PC-3 (cell line): ENCODE measurements around the gene FSIP1. TPM values are rescaled to one million over a fixed set of nuclear protein-coding genes. Genes with fewer than 3 reads are reported as not detected.
A peak's percentile ranks its signal among the peaks of the same experiment; 100 is the strongest.

ENCODE experiments used
- ATAC-seq: fragments of 200-7000 bp; cut with Tn5 transposase; 2 replicates; pipeline ENCODE4 v1.9.1; 2020; ENCODE audit warnings: mild to moderate bottlenecking, moderate library complexity
- BruUV-seq: library from RNA; stranded (reverse); fragments of 400-500 nt; replicated peaks from 2 replicates; lab custom pipeline; 2021; lab: Mats Ljungman, UMichigan
- CTCF ChIA-PET: fragments of 300-600 bp; sonication (Branson Sonifier 250); formaldehyde crosslinking; loops from one replicate; lab custom pipeline; 2022; ENCODE audit warnings: antibody characterized with exemption; lab: Charles Lee
- POLR2A ChIA-PET: fragments of 300-600 bp; sonication (Branson Sonifier 250); formaldehyde crosslinking; loops from one replicate; lab custom pipeline; 2022; ENCODE audit warnings: antibody characterized with exemption; ENCODE audit not compliant: unreplicated experiment; lab: Charles Lee
- DNase-seq: peaks from one replicate; pipeline ENCODE4 v3.0.0-alpha.2; 2015
- H2AFZ ChIP-seq: fragments of 300-600 bp; sonication (generic); 2 replicates; pipeline ENCODE4 v1.6.0; 2016; ENCODE audit warnings: antibody characterized with exemption, low read length
- H3F3A ChIP-seq: fragments of 300-600 bp; sonication (generic); one replicate; pipeline ENCODE4 v1.6.0; 2017; ENCODE audit warnings: antibody characterized with exemption, low read length, control low read depth, mild to moderate bottlenecking; ENCODE audit not compliant: unreplicated experiment
- H3K27ac ChIP-seq: fragments of 300-600 bp; sonication (generic); 2 replicates; pipeline ENCODE4 v1.5.1; 2016; ENCODE audit warnings: mild to moderate bottlenecking, low read length
- H3K27me3 ChIP-seq: fragments of 300-600 bp; sonication (generic); 2 replicates; pipeline ENCODE4 v1.6.1; 2016; ENCODE audit warnings: low read length, mixed read lengths
- H3K36me3 ChIP-seq: fragments of 300-600 bp; sonication (generic); 2 replicates; pipeline ENCODE4 v1.6.1; 2016; ENCODE audit warnings: low read depth, mixed run types, low read length, mixed read lengths
- H3K4me1 ChIP-seq: fragments of 300-600 bp; sonication (generic); 2 replicates; pipeline ENCODE4 v1.5.1; 2016; ENCODE audit warnings: low read length; ENCODE audit not compliant: insufficient read depth
- H3K4me2 ChIP-seq: fragments of 300-600 bp; sonication (generic); 2 replicates; pipeline ENCODE4 v1.6.0; 2016; ENCODE audit warnings: low read length
- H3K4me3 ChIP-seq: fragments of 300-600 bp; sonication (generic); 2 replicates; pipeline ENCODE4 v1.5.1; 2016; ENCODE audit warnings: mild to moderate bottlenecking, low read length, mixed read lengths
- H3K79me2 ChIP-seq: fragments of 300-600 bp; sonication (generic); 2 replicates; pipeline ENCODE4 v1.6.1; 2017; ENCODE audit warnings: low read length, mixed read lengths
- H3K9ac ChIP-seq: fragments of 300-600 bp; sonication (generic); 2 replicates; pipeline ENCODE4 v1.6.0; 2016; ENCODE audit warnings: mild to moderate bottlenecking, low read length
- H3K9me2 ChIP-seq: fragments of 300-600 bp; sonication (generic); replicated peaks from 2 replicates; pipeline ENCODE4 v1.6.1; 2016; ENCODE audit warnings: mixed run types, low read length, mixed read lengths
- H3K9me3 ChIP-seq: fragments of 300-600 bp; sonication (generic); 2 replicates; pipeline ENCODE4 v1.6.1; 2016; ENCODE audit warnings: low read length, mixed read lengths
- H4K20me1 ChIP-seq: fragments of 300-600 bp; sonication (generic); 2 replicates; pipeline ENCODE4 v1.6.1; 2016; ENCODE audit warnings: low read length, mixed read lengths
- CTCF ChIP-seq: fragments of 300-600 bp; sonication (generic); conservative IDR thresholded peaks from 2 replicates; pipeline ENCODE4 v1.5.1; 2017; ENCODE audit warnings: antibody characterized with exemption, low read depth, mild to moderate bottlenecking, low read length
- EZH2 ChIP-seq: fragments of 300-600 bp; sonication (generic); IDR thresholded peaks from one replicate; pipeline ENCODE4 v1.6.1; 2017; ENCODE audit warnings: antibody characterized with exemption, mild to moderate bottlenecking, low read length; ENCODE audit not compliant: unreplicated experiment
- EZH2phosphoT487 ChIP-seq: fragments of 300-600 bp; sonication (generic); IDR thresholded peaks from 2 replicates; pipeline ENCODE4 v1.6.1; 2018; ENCODE audit warnings: mild to moderate bottlenecking, antibody characterized with exemption, low read length, borderline replicate concordance
- intact Hi-C: fragments of 100-400 bp; cut with micrococcal nuclease; formaldehyde crosslinking; loops from 2 replicates; pipeline ENCODE4 v1.9.0; 2023
- total RNA-seq: library from RNA; depleted of rRNA; stranded (reverse); fragments of >200 nt; gene quantifications from 2 replicates; pipeline ENCODE4 v1.2.3, GENCODE V29; 2014

FSIP1 gene
- total RNA-seq, 1 experiment from 2014 or later: 0.07 TPM

- no peak overlapping the region for H3K9ac ChIP-seq
- H4K20me1 ChIP-seq: peaks cover 12% of the 10 kb centered on the region
- no peak overlapping the region for H3K4me3 ChIP-seq
- no peaks in the 10 kb centered on the region for H3K79me2 ChIP-seq
- no TSS peak for BruUV-seq
- DNase-seq (peak; percentile 31), ATAC-seq (no peak)
- TF ChIP-seq CTCF (no peak), EZH2phosphoT487 (no peak), EZH2 (no peak)
- peaks cover 48% of the 10 kb centered on the region for H3K36me3 ChIP-seq
- H2AFZ ChIP-seq: no peak overlapping the region
- no peaks in the 10 kb centered on the region for H3K27me3 ChIP-seq
- intact Hi-C loops: no loop called here
- no peaks in the 10 kb centered on the region for H3K9me2 ChIP-seq
- no peak overlapping the region for H3K27ac ChIP-seq
- H3K4me1 ChIP-seq: peaks cover 28% of the 10 kb centered on the region
- no peak overlapping the region for H3K4me2 ChIP-seq
- CTCF ChIA-PET: no interaction called here
- peaks cover 36% of the 10 kb centered on the region for H3F3A ChIP-seq
- POLR2A ChIA-PET: no interaction called here
- no peaks in the 10 kb centered on the region for H3K9me3 ChIP-seq
These were observed 184.9 kb downstream of the FSIP1 start for GRCh38 chr15:39597751-39598185.

- TF ChIP-seq EZH2: no peak
- TF ChIP-seq CTCF: no peak
- no peak for TF ChIP-seq EZH2phosphoT487
- Histone ChIP-seq H4K20me1 (peaks cover 16% of the 10 kb centered on the region), H3K9me3 (no peaks in the 10 kb centered on the region), H3F3A (peaks cover 39% of the 10 kb centered on the region), H2AFZ (no peak overlapping the region), H3K4me1 (peaks cover 28% of the 10 kb centered on the region), H3K27ac (no peak overlapping the region), H3K4me2 (no peak overlapping the region), H3K9ac (no peak overlapping the region), H3K79me2 (no peaks in the 10 kb centered on the region), H3K9me2 (no peaks in the 10 kb centered on the region), H3K36me3 (peaks cover 52% of the 10 kb centered on the region), H3K27me3 (no peaks in the 10 kb centered on the region), H3K4me3 (no peak overlapping the region)
- ATAC-seq (no peak), DNase-seq (peak; percentile 8)
- POLR2A ChIA-PET: no interaction called here
- CTCF ChIA-PET: no interaction called here
- intact Hi-C loops: no loop called here
- BruUV-seq: no TSS peak
These were observed 185.3 kb downstream of the FSIP1 start for GRCh38 chr15:39597336-39597735.

GRCh38 chr15:39596358-39597051 is 186.1 kb downstream of the FSIP1 start:
- Histone ChIP-seq H2AFZ (no peak overlapping the region), H3K27me3 (no peaks in the 10 kb centered on the region), H3K4me2 (no peak overlapping the region), H3K9ac (no peak overlapping the region), H3K79me2 (no peaks in the 10 kb centered on the region), H3K4me3 (no peak overlapping the region), H3K9me3 (no peaks in the 10 kb centered on the region), H4K20me1 (peaks cover 20% of the 10 kb centered on the region), H3K36me3 (peaks cover 60% of the 10 kb centered on the region), H3K4me1 (peaks cover 28% of the 10 kb centered on the region), H3K27ac (no peak overlapping the region), H3F3A (peaks cover 40% of the 10 kb centered on the region), H3K9me2 (no peaks in the 10 kb centered on the region)
- no peak for TF ChIP-seq CTCF
- no peak for TF ChIP-seq EZH2
- no peak for TF ChIP-seq EZH2phosphoT487
- intact Hi-C loops: no loop called here
- POLR2A ChIA-PET: no interaction called here
- DNase-seq (peak; percentile 11), ATAC-seq (no peak)
- no TSS peak for BruUV-seq
- CTCF ChIA-PET: interaction anchor here (0.7 kb wide), 1 partner anchor 828 kb away, joined by 4 read pairs; no protein-coding TSS in a partner anchor
